Upper lobe of left lung (tissue), 6 donors: ENCODE measurements around the gene DNAAF8. TPM values are rescaled to one million over a fixed set of nuclear protein-coding genes. Genes with fewer than 3 reads are reported as not detected.

ENCODE experiments used
- ATAC-seq, 2 donors: fragments of 200-7000 bp; cut with Tn5 transposase; one replicate each; pipeline ENCODE4 v1.9.1; 2022; ENCODE audit warnings: mild to moderate bottlenecking in 2 of 2, moderate library complexity in 2 of 2; ENCODE audit not compliant: low FRiP score in 2 of 2
- DNase-seq, 2 donors: peaks; one replicate each; pipeline ENCODE4 v3.0.0-alpha.2; 2019 to 2020
- H3K27ac ChIP-seq, 4 donors: fragments of 200-600 bp; sonication (generic); one replicate each; pipeline ENCODE4 v1.5.1; 2016 to 2019
- H3K27me3 ChIP-seq, 4 donors: fragments of 200-600 bp; sonication (generic); one replicate each; pipeline ENCODE4 v1.5.1; 2017 to 2019
- H3K36me3 ChIP-seq, 4 donors: fragments of 200-600 bp; sonication (generic); one replicate each; pipeline ENCODE4 v1.5.1; 2016 to 2019
- H3K4me1 ChIP-seq, 4 donors: fragments of 200-600 bp; sonication (generic); one replicate each; pipeline ENCODE4 v1.5.1; 2018 to 2019
- H3K4me3 ChIP-seq, 4 donors: fragments of 200-600 bp; sonication (generic); one replicate each; pipeline ENCODE4 v1.5.1; 2017 to 2019; ENCODE audit warnings: mild to moderate bottlenecking in 2 of 4, moderate library complexity in 1 of 4
- H3K9me3 ChIP-seq, 4 donors: fragments of 200-600 bp; sonication (generic); one replicate each; pipeline ENCODE4 v1.5.1; 2018 to 2019
- CTCF ChIP-seq, 6 experiments: fragments of 450-650 bp in 4 of 6; fragments of 200-600 bp in 2 of 6; sonication (generic) in 2 of 6; IDR thresholded peaks; one replicate each; pipeline ENCODE4 v1.5.1; 2016 to 2019; ENCODE audit warnings: antibody characterized with exemption in 6 of 6
- EP300 ChIP-seq, 4 donors: sonication (generic); formaldehyde crosslinking; IDR thresholded peaks; one replicate each; pipeline ENCODE4 v1.5.1; 2017; ENCODE audit warnings: antibody characterized with exemption in 4 of 4, control low read depth in 2 of 4
- POLR2A ChIP-seq, 4 donors: fragments of 450-650 bp; IDR thresholded peaks; one replicate each; pipeline ENCODE4 v1.5.1; 2016 to 2017; ENCODE audit warnings: antibody characterized with exemption in 4 of 4, mild to moderate bottlenecking in 2 of 4
- POLR2AphosphoS5 ChIP-seq, 2 donors: sonication (generic); formaldehyde crosslinking; IDR thresholded peaks; one replicate each; pipeline ENCODE4 v1.5.1; 2017; ENCODE audit warnings: antibody characterized with exemption in 2 of 2
- WGBS, 2 donors: methylation state at CpG; one replicate each; pipeline ENCODE4 v1.1.5; 2017 to 2018; 5-methylcytosine and 5-hydroxymethylcytosine counted together
- total RNA-seq, 6 donors: library from RNA; depleted of rRNA in 4 of 6; stranded (reverse); fragments of >200 nt in 4 of 6; gene quantifications; one replicate each; pipeline versions ENCODE4 v1.1.0 to v1.2.1, GENCODE V29; 2016 to 2021
- donor health status: DM: no; HTN: no; CAD: no; lungs with moderate emphysema.
- donor health status: DM: no; HTN: yes; CAD: no; lungs with severe emphysema.

Gene DNAAF8
- total RNA-seq, 6 donors from 2014 or later: 1.6 to 19.1 (median 4.3) TPM

GRCh38 chr16:4745274-4745569, 10.9 kb downstream of the DNAAF8 start:
- Histone ChIP-seq H3K36me3 (peaks cover 0 to 11% (median 5%) of the 10 kb centered on the region in 4 donors), H3K4me3 (no peak overlapping the region), H3K4me1 (peaks cover 0 to 8% (median 6%) of the 10 kb centered on the region in 4 donors), H3K9me3 (no peaks in the 10 kb centered on the region), H3K27me3 (no peaks in the 10 kb centered on the region), H3K27ac (no peak overlapping the region)
- 43 to 88% methylated on average over 1 to 3 of the region's 3 CpGs for WGBS, 2 donors
- no peak for ATAC-seq
- TF ChIP-seq POLR2A (IDR thresholded peaks at IDR 0.05) (no peak), POLR2AphosphoS5 (IDR thresholded peaks at IDR 0.05) (no peak), EP300 (IDR thresholded peaks at IDR 0.05) (no peak)
- no peak for DNase-seq

DNA sequence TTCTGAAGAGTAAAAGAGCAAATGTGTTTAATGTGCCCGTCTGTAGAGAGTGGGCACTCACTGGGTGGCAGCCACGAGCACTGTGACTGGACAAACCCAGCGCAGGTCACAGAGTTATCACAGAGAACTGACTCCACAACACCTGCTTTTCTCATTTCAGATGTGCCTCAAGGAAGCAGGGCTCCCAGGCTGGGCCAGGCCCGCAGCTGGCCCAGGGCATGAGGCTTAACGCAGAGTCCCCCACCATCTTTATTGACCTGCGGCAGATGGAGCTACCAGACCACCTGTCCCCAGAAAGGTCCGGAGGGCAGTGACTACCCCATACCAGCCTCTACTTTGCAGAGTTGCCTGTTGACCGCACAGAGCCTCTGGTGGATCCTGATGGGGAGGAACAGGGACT, 11.9 kb downstream of the DNAAF8 start:
- H3K36me3 ChIP-seq: peaks cover 2 to 19% (median 11%) of the 10 kb centered on the region in 4 donors
- DNase-seq (peak in 1 of 2 donors; percentile 55), ATAC-seq (no peak)
- no peaks in the 10 kb centered on the region for H3K9me3 ChIP-seq
- 84 to 90% methylated on average over 2 to 8 of the region's 8 CpGs for whole genome bisulfite sequencing, 2 donors
- H3K4me3 ChIP-seq: no peak overlapping the region
- TF ChIP-seq CTCF (IDR thresholded peaks at IDR 0.05): no peak
- no peak for TF ChIP-seq POLR2AphosphoS5 (IDR thresholded peaks at IDR 0.05)
- no peak for TF ChIP-seq POLR2A (IDR thresholded peaks at IDR 0.05)
- no peak for TF ChIP-seq EP300 (IDR thresholded peaks at IDR 0.05)
- peaks cover 0 to 8% (median 6%) of the 10 kb centered on the region in 4 donors for H3K4me1 ChIP-seq
- H3K27ac ChIP-seq: no peak overlapping the region
- no peaks in the 10 kb centered on the region for H3K27me3 ChIP-seq

DNA sequence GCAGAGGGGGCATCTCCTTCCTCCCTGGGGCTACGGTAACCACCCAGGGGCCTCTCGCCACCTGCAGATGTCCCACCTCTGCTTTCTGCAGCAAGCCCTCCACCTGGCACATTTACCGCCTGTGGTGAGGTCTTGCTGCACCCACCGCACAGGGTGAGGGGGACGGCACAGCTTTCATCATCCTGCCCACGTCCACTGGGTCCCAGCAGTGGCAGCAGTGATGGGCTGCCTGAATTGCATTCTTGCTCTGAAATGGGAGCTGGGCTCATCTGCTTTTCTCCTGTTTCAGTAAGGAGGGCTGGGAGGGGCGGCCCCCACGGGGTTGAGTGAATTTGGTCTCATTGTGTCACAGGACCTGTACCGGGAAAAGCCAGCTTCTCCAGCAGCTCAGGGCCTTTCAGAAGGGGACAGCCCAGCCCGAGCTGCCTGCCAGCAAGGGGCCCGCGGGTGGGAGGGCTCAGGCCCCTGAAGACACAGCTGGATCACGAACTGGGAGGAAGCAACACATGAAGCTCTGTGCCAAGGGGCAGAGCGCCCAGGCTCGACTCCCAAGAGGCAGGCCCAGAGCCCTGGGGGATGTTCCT, 12.7 kb downstream of the DNAAF8 start:
- Histone ChIP-seq H3K27ac (no peak overlapping the region), H3K4me3 (no peak overlapping the region), H3K27me3 (no peaks in the 10 kb centered on the region), H3K4me1 (peaks cover 0 to 8% (median 6%) of the 10 kb centered on the region in 4 donors), H3K9me3 (no peaks in the 10 kb centered on the region), H3K36me3 (peaks cover 8 to 28% (median 18%) of the 10 kb centered on the region in 4 donors)
- WGBS, 2 donors: 69 to 82% methylated on average over 5 to 11 of the region's 15 CpGs
- DNase-seq (peak in 1 of 2 donors; percentile 76), ATAC-seq (no peak)
- TF ChIP-seq POLR2AphosphoS5 (IDR thresholded peaks at IDR 0.05) (no peak), CTCF (IDR thresholded peaks at IDR 0.05) (no peak), POLR2A (IDR thresholded peaks at IDR 0.05) (no peak), EP300 (IDR thresholded peaks at IDR 0.05) (no peak)

DNA sequence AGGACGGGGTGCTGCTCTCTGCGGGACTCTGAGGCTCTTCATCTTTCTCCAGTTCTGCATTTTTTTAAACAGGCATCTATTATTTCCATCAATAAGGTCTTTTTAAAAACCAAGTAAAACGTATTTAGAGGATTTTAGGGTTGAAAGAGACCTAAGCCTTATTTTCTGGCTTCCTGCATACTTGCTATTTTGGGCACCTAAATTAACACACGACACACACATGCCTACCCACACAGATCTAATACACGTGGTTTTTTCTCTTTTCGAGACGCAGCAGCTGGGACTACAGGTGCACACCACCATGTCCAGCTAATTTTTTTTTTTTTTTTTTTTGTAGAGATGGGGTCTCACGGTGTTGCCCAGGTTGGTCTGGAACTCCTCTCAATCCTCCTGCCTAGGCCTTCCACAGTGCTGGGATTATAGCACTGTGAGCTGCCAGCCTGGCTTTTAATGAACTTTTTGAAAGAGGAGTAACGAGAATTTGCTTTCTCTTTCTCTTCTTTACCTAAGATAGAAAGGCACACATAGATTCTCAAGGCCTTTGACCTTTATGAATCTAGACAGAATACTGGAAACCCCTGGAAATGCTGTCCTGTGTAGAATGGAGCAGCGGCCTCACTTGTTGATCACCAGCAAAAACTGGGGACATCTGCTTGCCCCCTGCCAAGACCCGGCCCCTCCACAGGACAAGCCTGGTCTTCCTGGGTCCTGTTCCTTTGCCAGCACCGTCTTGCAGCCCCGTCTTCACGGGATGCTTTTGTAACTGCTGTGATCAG, 13.8 kb downstream of the DNAAF8 start:
- Histone ChIP-seq H3K36me3 (peaks cover 17 to 38% (median 28%) of the 10 kb centered on the region in 4 donors), H3K27ac (no peak overlapping the region), H3K4me3 (no peak overlapping the region), H3K27me3 (no peaks in the 10 kb centered on the region), H3K4me1 (peaks cover 0 to 5% (median 3%) of the 10 kb centered on the region in 4 donors), H3K9me3 (no peaks in the 10 kb centered on the region)
- TF ChIP-seq EP300 (IDR thresholded peaks at IDR 0.05): no peak
- 79 to 85% methylated on average over 14 of the region's 14 CpGs for WGBS, 2 donors
- DNase-seq (no peak), ATAC-seq (no peak)

DNA sequence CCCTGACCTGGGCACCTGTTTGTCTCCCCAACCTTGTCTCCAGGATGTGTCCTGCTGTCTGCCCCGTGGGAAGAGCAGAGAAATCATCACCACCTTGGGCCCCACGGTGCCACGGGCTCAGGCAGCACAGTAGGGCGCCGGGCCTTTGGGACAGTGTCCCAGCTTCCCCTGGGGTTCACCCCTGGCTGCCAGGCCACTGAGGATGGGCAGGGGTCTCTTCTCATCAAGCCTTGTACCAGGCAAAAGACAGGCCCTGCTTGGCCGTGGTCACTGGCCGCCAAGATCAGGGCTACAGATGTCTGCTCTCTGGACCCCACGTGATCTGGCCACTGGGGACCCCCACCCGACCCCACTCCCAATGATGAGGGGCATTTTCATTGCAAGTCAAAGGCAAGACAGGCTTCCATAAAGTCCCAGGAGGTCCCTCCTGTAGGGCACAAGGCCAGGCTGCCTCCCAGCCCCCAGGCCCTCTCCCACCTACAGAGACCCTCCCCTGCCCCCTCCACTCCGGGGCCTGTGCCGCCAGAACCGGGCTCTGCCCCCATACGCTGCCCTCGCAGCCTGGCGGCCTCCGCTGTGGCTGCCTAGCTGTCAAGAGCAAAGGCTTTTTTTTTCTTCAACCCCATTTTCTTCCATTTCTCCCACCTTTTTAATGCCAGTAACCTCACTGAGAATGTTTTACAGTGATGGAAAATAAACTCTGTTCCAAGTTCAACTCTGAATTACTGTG, 14.5 kb downstream of the DNAAF8 start:
- no peak for ATAC-seq
- peaks cover 17 to 46% (median 33%) of the 10 kb centered on the region in 4 donors for H3K36me3 ChIP-seq
- H3K27me3 ChIP-seq: no peaks in the 10 kb centered on the region
- H3K4me1 ChIP-seq: no peaks in the 10 kb centered on the region
- H3K9me3 ChIP-seq: no peaks in the 10 kb centered on the region
- TF ChIP-seq EP300 (IDR thresholded peaks at IDR 0.05) (no peak), POLR2AphosphoS5 (IDR thresholded peaks at IDR 0.05) (no peak), POLR2A (IDR thresholded peaks at IDR 0.05) (no peak), CTCF (IDR thresholded peaks at IDR 0.05) (no peak)
- DNase-seq: peak in 1 of 2 donors; percentile 55
- no peak overlapping the region for H3K27ac ChIP-seq
- WGBS, 2 donors: 89 to 94% methylated on average over 9 to 14 of the region's 16 CpGs
- no peak overlapping the region for H3K4me3 ChIP-seq
